ENCODE results near the gene TRPC4AP.

The TRPC4AP gene

DNA sequence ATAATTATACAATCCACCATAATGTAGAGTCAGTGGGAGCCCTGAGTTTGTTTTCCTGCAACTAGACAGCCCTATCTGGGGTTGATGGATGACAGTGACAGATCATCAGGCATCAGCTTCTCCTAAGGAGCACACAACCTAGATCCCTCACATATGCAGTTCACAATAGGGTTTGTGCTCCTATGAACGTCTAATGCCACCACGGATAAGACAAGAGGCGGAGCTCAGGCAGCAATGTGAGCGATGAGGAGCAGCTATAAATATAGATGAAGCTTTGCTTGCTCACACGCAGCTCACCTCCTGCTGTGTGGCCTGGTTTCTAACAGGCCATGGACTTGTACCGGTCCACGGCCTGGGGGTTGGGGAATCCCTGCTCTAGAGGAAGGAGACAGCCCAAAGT lies 28.6 kb upstream of the TRPC4AP start:
- H3K4me3 ChIP-seq (ENCODE audit: low read depth in 1 of 2, low read length in 1 of 2) = no peak overlapping the region
- H3K36me3 ChIP-seq = peaks cover 99% of the 10 kb centered on the region
- H3K9me3 ChIP-seq = no peaks in the 10 kb centered on the region
- no peaks in the 10 kb centered on the region for H3K27me3 ChIP-seq
- TF ChIP-seq, protein P1, sequence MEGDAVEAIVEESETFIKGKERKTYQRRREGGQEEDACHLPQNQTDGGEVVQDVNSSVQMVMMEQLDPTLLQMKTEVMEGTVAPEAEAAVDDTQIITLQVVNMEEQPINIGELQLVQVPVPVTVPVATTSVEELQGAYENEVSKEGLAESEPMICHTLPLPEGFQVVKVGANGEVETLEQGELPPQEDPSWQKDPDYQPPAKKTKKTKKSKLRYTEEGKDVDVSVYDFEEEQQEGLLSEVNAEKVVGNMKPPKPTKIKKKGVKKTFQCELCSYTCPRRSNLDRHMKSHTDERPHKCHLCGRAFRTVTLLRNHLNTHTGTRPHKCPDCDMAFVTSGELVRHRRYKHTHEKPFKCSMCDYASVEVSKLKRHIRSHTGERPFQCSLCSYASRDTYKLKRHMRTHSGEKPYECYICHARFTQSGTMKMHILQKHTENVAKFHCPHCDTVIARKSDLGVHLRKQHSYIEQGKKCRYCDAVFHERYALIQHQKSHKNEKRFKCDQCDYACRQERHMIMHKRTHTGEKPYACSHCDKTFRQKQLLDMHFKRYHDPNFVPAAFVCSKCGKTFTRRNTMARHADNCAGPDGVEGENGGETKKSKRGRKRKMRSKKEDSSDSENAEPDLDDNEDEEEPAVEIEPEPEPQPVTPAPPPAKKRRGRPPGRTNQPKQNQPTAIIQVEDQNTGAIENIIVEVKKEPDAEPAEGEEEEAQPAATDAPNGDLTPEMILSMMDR (IDR thresholded peaks at IDR 0.05) = no peak
- H3K4me1 ChIP-seq (ENCODE audit: control insufficient read depth in 1 of 2, insufficient read depth in 1 of 2, low read depth in 1 of 2, low read length in 1 of 2) = no peaks in the 10 kb centered on the region
- H3K27ac ChIP-seq = no peak overlapping the region

DNA sequence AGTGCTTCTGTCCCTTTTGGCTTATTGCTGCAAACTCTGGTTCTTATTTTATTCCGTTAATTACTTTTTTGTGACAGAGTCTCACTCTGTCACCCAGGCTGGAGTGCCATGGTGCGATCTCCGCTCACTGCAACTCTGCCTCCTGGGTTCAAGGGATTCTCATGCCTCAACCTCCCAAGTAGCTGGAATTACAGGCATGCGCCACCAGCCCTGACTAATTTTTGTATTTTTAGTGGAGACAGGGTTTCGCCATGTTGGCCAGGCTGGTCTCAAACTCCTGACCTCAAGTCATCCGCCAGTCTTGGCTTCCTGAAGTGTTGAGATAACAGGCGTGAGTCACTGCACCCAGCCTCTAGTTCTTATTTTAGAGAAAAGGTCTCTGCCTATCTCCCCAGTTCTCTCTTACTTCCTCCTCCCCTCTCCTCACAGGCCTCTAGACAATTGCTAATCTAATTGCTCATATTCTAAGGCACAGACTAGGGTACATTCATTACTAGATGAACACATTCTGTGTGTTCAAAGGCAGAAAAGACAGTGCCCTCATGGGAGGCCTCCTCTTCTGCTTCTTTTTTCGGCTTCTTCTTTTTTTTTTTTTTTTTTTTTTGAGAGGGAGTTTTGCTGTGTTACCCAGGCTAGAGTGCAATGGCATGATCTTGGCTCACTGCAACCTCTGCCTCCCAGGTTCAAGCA lies 27.6 kb upstream of the TRPC4AP start:
- Histone ChIP-seq H3K4me1 (ENCODE audit: control insufficient read depth in 1 of 2, insufficient read depth in 1 of 2, low read depth in 1 of 2, low read length in 1 of 2) (no peaks in the 10 kb centered on the region), H3K27ac (no peak overlapping the region), H3K36me3 (peaks cover 100% of the 10 kb centered on the region), H3K4me3 (ENCODE audit: low read depth in 1 of 2, low read length in 1 of 2) (no peak overlapping the region), H3K9me3 (no peaks in the 10 kb centered on the region), H3K27me3 (no peaks in the 10 kb centered on the region)
- TF ChIP-seq, protein P1 (IDR thresholded peaks at IDR 0.05) = no peak

DNA sequence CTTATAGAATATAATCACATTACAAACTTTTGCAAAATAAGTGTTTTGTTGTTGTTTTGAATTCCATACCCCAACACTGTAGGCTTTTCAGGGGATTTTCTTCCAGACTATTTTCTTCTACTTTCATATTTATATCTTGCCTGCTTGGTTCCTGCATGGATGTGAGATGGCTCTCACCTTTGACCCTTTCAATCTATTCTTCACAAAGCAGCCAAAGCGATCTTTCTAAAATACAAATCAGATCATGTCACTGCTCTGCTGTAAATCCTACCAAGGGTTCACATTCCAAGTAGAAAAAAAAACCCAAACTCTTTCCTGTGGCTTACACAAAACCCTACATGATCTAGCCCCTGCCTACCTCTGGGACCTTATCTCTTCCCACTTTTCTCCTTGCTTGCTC lies 25.0 kb upstream of the TRPC4AP start:
- H3K4me3 ChIP-seq (ENCODE audit: low read depth in 1 of 2, low read length in 1 of 2) = no peak overlapping the region
- no peak overlapping the region for H3K27ac ChIP-seq
- no peaks in the 10 kb centered on the region for H3K27me3 ChIP-seq
- H3K9me3 ChIP-seq = no peaks in the 10 kb centered on the region
- peaks cover 93% of the 10 kb centered on the region for H3K36me3 ChIP-seq
- TF ChIP-seq, protein P1 (IDR thresholded peaks at IDR 0.05) = no peak
- no peaks in the 10 kb centered on the region for H3K4me1 ChIP-seq (ENCODE audit: control insufficient read depth in 1 of 2, insufficient read depth in 1 of 2, low read depth in 1 of 2, low read length in 1 of 2)

DNA sequence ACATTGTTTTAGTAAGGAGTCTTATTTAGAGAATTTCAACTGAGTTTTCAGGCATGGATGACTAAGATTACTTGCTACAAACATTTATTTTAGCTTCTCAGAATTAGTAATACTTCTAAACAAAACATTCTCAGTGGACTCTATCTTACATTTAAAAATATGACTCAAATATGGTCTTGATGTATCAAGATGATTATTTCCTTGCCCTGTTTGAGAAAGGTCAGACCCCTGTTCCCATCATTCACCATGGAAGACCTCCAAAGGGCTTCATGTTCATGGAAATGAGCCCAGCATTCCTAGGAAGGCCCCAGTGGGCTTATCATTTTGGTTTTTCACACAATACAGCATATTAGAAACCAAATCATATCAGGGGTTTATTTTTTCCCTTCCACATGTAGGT lies 24.6 kb upstream of the TRPC4AP start:
- TF ChIP-seq, protein P1 (IDR thresholded peaks at IDR 0.05) = no peak
- H3K27ac ChIP-seq = no peak overlapping the region
- H3K36me3 ChIP-seq = peaks cover 89% of the 10 kb centered on the region
- H3K4me3 ChIP-seq (ENCODE audit: low read depth in 1 of 2, low read length in 1 of 2) = no peak overlapping the region
- H3K27me3 ChIP-seq = no peaks in the 10 kb centered on the region
- no peaks in the 10 kb centered on the region for H3K9me3 ChIP-seq
- no peaks in the 10 kb centered on the region for H3K4me1 ChIP-seq (ENCODE audit: control insufficient read depth in 1 of 2, insufficient read depth in 1 of 2, low read depth in 1 of 2, low read length in 1 of 2)

DNA sequence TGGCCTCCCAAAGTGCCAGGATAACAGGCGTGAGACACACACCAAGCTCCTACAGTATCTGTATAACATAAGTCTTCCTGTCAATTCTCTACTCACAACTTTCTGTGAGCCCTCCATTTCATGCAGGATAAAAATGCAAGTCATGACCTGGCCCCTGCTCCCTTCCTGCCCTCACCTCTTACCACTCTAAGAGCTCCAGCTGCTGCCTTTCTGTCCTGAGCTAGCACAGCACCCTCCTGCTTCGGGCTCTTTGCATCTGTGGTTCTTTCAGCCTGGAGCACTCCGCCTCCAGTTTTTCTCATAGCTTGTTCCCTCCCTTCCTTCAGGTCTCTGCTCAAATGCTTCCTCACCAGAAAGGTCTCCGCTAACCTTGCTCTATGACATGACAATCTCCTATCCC lies 23.7 kb upstream of the TRPC4AP start:
- Histone ChIP-seq H3K27ac (peak overlapping the region; percentile 20), H3K9me3 (no peaks in the 10 kb centered on the region), H3K36me3 (peaks cover 83% of the 10 kb centered on the region), H3K4me1 (ENCODE audit: control insufficient read depth in 1 of 2, insufficient read depth in 1 of 2, low read depth in 1 of 2, low read length in 1 of 2) (peaks cover 0 to 2% of the 10 kb centered on the region in 2 experiments), H3K27me3 (no peaks in the 10 kb centered on the region), H3K4me3 (ENCODE audit: low read depth in 1 of 2, low read length in 1 of 2) (no peak overlapping the region)
- TF ChIP-seq, protein P1 (IDR thresholded peaks at IDR 0.05) = no peak
